K562 (cell line): ENCODE measurements around the gene INTS13. TPM values are rescaled to one million over a fixed set of nuclear protein-coding genes. Genes with fewer than 3 reads are reported as not detected.

Experiments
- ATAC-seq: fragments of 200-7000 bp; cut with Tn5 transposase; 3 replicates; pipeline ENCODE4 v1.9.1; 2020; ENCODE audit warnings: moderate library complexity
- BruUV-seq: library from RNA; stranded (reverse); fragments of 400-500 nt; replicated peaks from 2 replicates; lab custom pipeline; 2021; lab: Mats Ljungman, UMichigan
- CTCF ChIA-PET: fragments of 300-600 bp; formaldehyde crosslinking; extraction: SDS; loops from one replicate; lab custom pipeline; 2021; ENCODE audit warnings: low intra/inter-chr PET ratio; lab: Yijun Ruan, JAX
- POLR2A ChIA-PET: fragments of 300-600, 350-650 bp; sonication (Branson Sonifier 250); formaldehyde crosslinking; extraction: SDS; loops from one replicate; lab custom pipeline; 2021; ENCODE audit warnings: antibody characterized with exemption, inconsistent platforms; lab: Yijun Ruan, JAX
- DNase-seq, 4 experiments: peaks; one replicate each; pipeline versions ENCODE4 v3.0.0 to v3.0.0-alpha.2; 2011 to 2018; ENCODE audit warnings: low spot score in 3 of 4, mixed read lengths in 3 of 4; ENCODE audit errors: extremely low read depth in 1 of 4
- FAIRE-seq: peaks from 2 replicates; lab custom pipeline; 2011; peaks lifted over from hg19 to GRCh38; lab: Jason Lieb, UNC
- H2AFZ ChIP-seq: 2 replicates; pipeline ENCODE4 v1.6.0; 2011; ENCODE audit warnings: low read depth, low read length, control low read depth, inconsistent platforms
- H3K27ac ChIP-seq: fragments of 200-600 bp; 3 replicates; pipeline ENCODE4 v1.8.0; 2011; ENCODE audit warnings: low read depth, mild to moderate bottlenecking, control low read depth, inconsistent platforms, low read length, moderate library complexity, mixed read lengths; ENCODE audit errors: extremely low read depth
- H3K27me3 ChIP-seq, 2 experiments: fragments of 300-600 bp in 1 of 2; 2 replicates in 1 of 2; 3 replicates in 1 of 2; pipeline versions ENCODE4 v1.6.0 to v1.8.0; 2011; ENCODE audit warnings: inconsistent platforms in 2 of 2, low read length in 2 of 2, mild to moderate bottlenecking in 1 of 2, mixed read lengths in 1 of 2, moderate library complexity in 1 of 2; ENCODE audit not compliant: control insufficient read depth in 2 of 2, insufficient read depth in 2 of 2
- H3K36me3 ChIP-seq: fragments of 300-600 bp; 3 replicates; pipeline ENCODE4 v1.8.0; 2011; ENCODE audit warnings: mild to moderate bottlenecking, low read length, inconsistent platforms; ENCODE audit not compliant: control insufficient read depth, insufficient read depth
- H3K4me1 ChIP-seq, 2 experiments: fragments of 200-600 bp in 1 of 2; replicated peaks in 1 of 2; 2 replicates in 1 of 2; 3 replicates in 1 of 2; pipeline versions ENCODE4 v1.5.1 to v1.8.0; 2011; ENCODE audit warnings: inconsistent platforms in 2 of 2, low read length in 2 of 2, mild to moderate bottlenecking in 1 of 2, mixed read lengths in 1 of 2, moderate library complexity in 1 of 2; ENCODE audit not compliant: control insufficient read depth in 2 of 2, insufficient read depth in 2 of 2
- H3K4me2 ChIP-seq: 2 replicates; pipeline ENCODE4 v1.6.1; 2011; ENCODE audit warnings: low read length, control low read depth, inconsistent platforms, mixed read lengths; ENCODE audit not compliant: insufficient read depth
- H3K4me3 ChIP-seq: fragments of 200-600 bp; sonication (generic), shearing (Covaris generic); 2 replicates; pipeline ENCODE4 v1.5.1; 2016; ENCODE audit warnings: control low read depth, inconsistent platforms
- H3K79me2 ChIP-seq: fragments of 200-600 bp; 3 replicates; pipeline ENCODE4 v1.8.0; 2011; ENCODE audit warnings: low read length, inconsistent platforms; ENCODE audit not compliant: control insufficient read depth, insufficient read depth
- H3K9ac ChIP-seq, 2 experiments: 2 replicates each; pipeline versions ENCODE4 v1.6.0 to v1.6.1; 2011; ENCODE audit warnings: low read depth in 2 of 2, low read length in 2 of 2, control low read depth in 1 of 2, inconsistent platforms in 1 of 2, mild to moderate bottlenecking in 1 of 2, mixed read lengths in 1 of 2; ENCODE audit not compliant: insufficient read depth in 1 of 2
- H3K9me1 ChIP-seq: one replicate; pipeline ENCODE4 v1.6.0; 2011; ENCODE audit warnings: inconsistent platforms, mild to moderate bottlenecking, low read length, moderate library complexity; ENCODE audit not compliant: control insufficient read depth, insufficient read depth
- H3K9me3 ChIP-seq: replicated peaks from 2 replicates; pipeline ENCODE4 v1.5.1; 2011; ENCODE audit warnings: low read depth, low read length, inconsistent platforms; ENCODE audit not compliant: control insufficient read depth, insufficient read depth
- H4K20me1 ChIP-seq: replicated peaks from 2 replicates; pipeline ENCODE4 v1.6.1; 2011; ENCODE audit warnings: low read length, inconsistent platforms, mixed read lengths; ENCODE audit not compliant: control insufficient read depth, insufficient read depth
- CHD1 ChIP-seq: fragments of 200-600 bp; sonication (generic); IDR thresholded peaks from one replicate; pipeline ENCODE4 v1.6.1; 2012; ENCODE audit warnings: mild to moderate bottlenecking, moderate library complexity, low read length, inconsistent platforms
- CXXC5 ChIP-seq: fragments of 250-450 bp; sonication (Bioruptor Pico); IDR thresholded peaks from 2 replicates; pipeline ENCODE4 v1.8.0; 2022; ENCODE audit warnings: inconsistent platforms, mild to moderate bottlenecking, moderate library complexity
- DACH1 ChIP-seq: fragments of 450-650 bp; IDR thresholded peaks from 2 replicates; pipeline ENCODE4 v1.6.1; 2018; ENCODE audit not compliant: partially characterized antibody
- HDAC3 ChIP-seq: fragments of 450-650 bp; IDR thresholded peaks from 2 replicates; pipeline ENCODE4 v1.6.1; 2018; ENCODE audit warnings: borderline replicate concordance, mild to moderate bottlenecking, moderate library complexity; ENCODE audit not compliant: partially characterized antibody
- HNRNPLL ChIP-seq: fragments of 200-400 bp; formaldehyde crosslinking; IDR thresholded peaks from 2 replicates; pipeline ENCODE4 v1.6.1; 2017; ENCODE audit warnings: low read length, low read depth, mild to moderate bottlenecking; ENCODE audit not compliant: poor library complexity, severe bottlenecking
- KAT7 ChIP-seq: sonication (generic); formaldehyde crosslinking; IDR thresholded peaks from 2 replicates; pipeline ENCODE4 v1.8.0; 2022; ENCODE audit warnings: missing genetic modification reagents, mild to moderate bottlenecking, borderline replicate concordance
- NFATC3 ChIP-seq: fragments of 450-650 bp; IDR thresholded peaks from 2 replicates; pipeline ENCODE4 v1.6.1; 2017; ENCODE audit warnings: mild to moderate bottlenecking
- NR1H2 ChIP-seq: sonication (generic); formaldehyde crosslinking; IDR thresholded peaks from 2 replicates; pipeline ENCODE4 v1.4.0; 2020; ENCODE audit warnings: mild to moderate bottlenecking, missing genetic modification reagents
- RBBP5 ChIP-seq: fragments of 200-600 bp; sonication (generic); IDR thresholded peaks from 2 replicates; pipeline ENCODE4 v1.6.1; 2012; ENCODE audit warnings: borderline replicate concordance, mild to moderate bottlenecking, low read length, control low read depth, inconsistent platforms; ENCODE audit not compliant: insufficient read depth, poor library complexity, severe bottlenecking
- RBFOX2 ChIP-seq: fragments of 200-400 bp; formaldehyde crosslinking; IDR thresholded peaks from 2 replicates; pipeline ENCODE4 v1.6.1; 2017; ENCODE audit warnings: low read depth, mild to moderate bottlenecking, low read length, moderate library complexity
- SIN3A ChIP-seq, 2 experiments: fragments of 150-350 bp in 1 of 2; IDR thresholded peaks; 2 replicates each; pipeline ENCODE4 v1.6.1; 2011 to 2016; ENCODE audit warnings: borderline replicate concordance in 2 of 2, low read depth in 2 of 2, low read length in 2 of 2, mild to moderate bottlenecking in 2 of 2, moderate library complexity in 2 of 2; ENCODE audit not compliant: control insufficient read depth in 1 of 2
- SOX6 ChIP-seq: fragments of 450-650 bp; IDR thresholded peaks from 2 replicates; pipeline ENCODE4 v1.6.1; 2014; ENCODE audit warnings: mild to moderate bottlenecking
- TCF3 ChIP-seq: sonication (generic); formaldehyde crosslinking; IDR thresholded peaks from 2 replicates; pipeline ENCODE4 v1.4.0; 2020; ENCODE audit warnings: mild to moderate bottlenecking, missing genetic modification reagents
- ZC3H4 ChIP-seq: sonication (generic); formaldehyde crosslinking; IDR thresholded peaks from 2 replicates; pipeline ENCODE4 v1.9.0; 2021; ENCODE audit warnings: missing genetic modification reagents, borderline replicate concordance
- ZNF830 ChIP-seq: fragments of 250-450 bp; sonication (Bioruptor Pico); IDR thresholded peaks from 2 replicates; pipeline ENCODE4 v1.5.0; 2021; ENCODE audit warnings: mild to moderate bottlenecking
- WGBS: fragments of 100-300 bp; shearing (Covaris generic); methylation state at CpG from one replicate; pipeline ENCODE4 v1.1.6; 2016; ENCODE audit warnings: low coverage, mixed read lengths; ENCODE audit not compliant: insufficient coverage; ENCODE audit errors: missing lambda C conversion rate; 5-methylcytosine and 5-hydroxymethylcytosine counted together
- in situ Hi-C: fragments of 300-500 bp; cut with MboI; formaldehyde crosslinking; loops from 4 replicates; pipeline ENCODE4 v1.15.0; 2018; ENCODE audit warnings: inconsistent platforms, mixed read lengths
- intact Hi-C: fragments of 100-400 bp; cut with micrococcal nuclease; formaldehyde crosslinking; loops from 2 replicates; pipeline ENCODE4 v1.14.2; 2022
- polyA plus RNA-seq, 8 experiments: library from polyadenylated mRNA; depleted of rRNA in 4 of 8; stranded (reverse) in 5 of 8; unstranded in 3 of 8; fragments of >200 nt; fragmentation: Nextera tagmentation in 2 of 8; fragmentation: Illumina TruSeq in 1 of 8; extraction: Ambion mirVana in 2 of 8; extraction: Trizol in 1 of 8; gene quantifications; 2 replicates each; pipeline versions ENCODE4 v1.2.1 to v1.2.3, GENCODE V29; 2011 to 2014; ENCODE audit warnings: inconsistent platforms in 1 of 8, missing spikeins in 1 of 8
- total RNA-seq, 7 experiments: library from RNA; depleted of rRNA in 6 of 7; stranded (reverse); fragments of >200 nt in 6 of 7; fragmentation: Illumina TruSeq in 2 of 7; extraction: Trizol in 2 of 7; gene quantifications; 2 replicates each; pipeline versions ENCODE4 v1.2.1 to v1.2.3, GENCODE V29; 2011 to 2021; ENCODE audit warnings: low replicate concordance in 1 of 7
- TF ChIP-seq, protein P1 (sequence below): fragments of 450-650 bp; IDR thresholded peaks from 2 replicates; pipeline ENCODE4 v1.6.1; 2016; ENCODE audit warnings: borderline replicate concordance
- TF ChIP-seq, protein P2 (sequence below): fragments of 250-450 bp; sonication (Bioruptor Pico); IDR thresholded peaks from 2 replicates; pipeline ENCODE4 v1.8.0; 2022; ENCODE audit warnings: inconsistent platforms, mild to moderate bottlenecking, moderate library complexity, borderline replicate concordance

INTS13 gene
- total and polyA plus RNA-seq, 9 of the 15 experiments (the other 6 are each of a cell fraction or from before 2014, with no cell fraction given): 48.3 to 91.8 (median 78.1) TPM

DNA sequence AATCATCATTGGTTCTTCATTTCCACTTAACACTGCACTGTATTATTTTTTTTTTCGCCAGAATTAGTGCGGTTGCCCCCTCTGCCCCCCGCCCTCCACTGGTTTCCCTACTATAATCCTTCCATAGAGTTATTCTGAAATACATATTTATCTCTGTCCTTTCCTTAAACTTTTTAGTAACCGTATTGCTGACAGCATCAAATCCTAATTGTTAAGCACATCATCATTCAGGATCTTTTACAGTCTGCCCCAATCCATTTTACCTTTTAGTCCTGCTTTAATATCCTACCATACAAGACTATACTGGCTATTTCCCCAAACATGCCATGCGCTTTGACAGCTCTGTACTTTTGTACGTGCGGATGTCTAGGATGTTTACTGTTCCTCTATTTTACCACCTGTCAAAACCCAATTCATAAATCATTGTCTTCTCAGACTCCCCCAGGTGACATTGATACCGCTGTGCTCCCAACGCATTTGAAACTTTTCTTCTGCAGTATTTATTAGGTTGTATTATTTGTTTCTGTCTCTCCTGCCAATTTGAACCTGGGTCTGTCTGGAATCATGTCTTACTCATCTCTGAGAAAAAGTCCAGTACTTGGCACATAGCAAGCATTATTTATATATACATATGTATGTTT, 1.5 kb upstream of the INTS13 start (continued):
- no peak for TF ChIP-seq RBFOX2
- no peak for TF ChIP-seq SOX6
- no peak for TF ChIP-seq ZC3H4
- TF ChIP-seq NFATC3: no peak

DNA sequence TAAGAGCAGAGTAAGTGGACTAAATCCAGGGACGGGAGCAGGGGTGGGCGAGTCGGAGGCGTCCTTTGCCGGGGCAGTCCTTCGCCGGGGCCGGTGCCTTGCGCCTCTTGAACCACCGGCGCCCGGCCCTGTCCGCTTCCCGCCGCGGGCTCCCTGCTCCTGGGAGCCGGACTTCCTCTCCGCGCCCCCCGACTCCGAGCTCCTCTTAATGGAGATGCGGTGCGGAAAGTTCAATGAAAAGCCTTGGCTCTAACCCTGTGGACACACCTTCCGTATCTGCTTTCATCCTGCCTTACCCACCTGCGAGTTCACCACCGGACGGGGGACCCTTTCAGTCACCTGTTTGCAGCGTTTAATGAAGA, 901 bp upstream of the INTS13 start:
- WGBS: under 1% methylated on average over 27 of the region's 28 CpGs
- Histone ChIP-seq H3K4me2 (peak overlapping the region; percentile 98), H4K20me1 (0 out of 2 replicates have a peak, but pooled peaks cover 5% of the 10 kb centered on the region), H3K4me3 (peak overlapping the region; percentile 84), H3K4me1 (peaks cover 0 to 22% of the 10 kb centered on the region in 2 experiments; a peak in 3 of 5 replicates), H3K9me3 (no peaks in the 10 kb centered on the region), H3K27me3 (no peaks in the 10 kb centered on the region), H3K27ac (peak overlapping the region; percentile 95), H3K9me1 (no peaks in the 10 kb centered on the region), H2AFZ (peak overlapping the region; percentile 94), H3K79me2 (peaks cover 96% of the 10 kb centered on the region), H3K9ac (peak overlapping the region; percentile 94 to 95), H3K36me3 (peaks cover 17% of the 10 kb centered on the region; the same call in 2 of the 3 replicates)
- BruUV-seq: no TSS peak
- ATAC-seq: peak; percentile 44
- peak in 1 of 4 experiments; percentile 27 for DNase-seq
- POLR2A ChIA-PET: interaction anchor here (0.8 kb wide), 1 partner anchor 21 kb away, joined by 3 read pairs; no protein-coding TSS in a partner anchor
- no peak for FAIRE-seq
- in situ Hi-C loops: loop anchor here (5.0 kb wide), 1 partner anchor 74 kb away; the partner anchor contains the start of gene TM7SF3
- CTCF ChIA-PET: no interaction called here
- intact Hi-C loops: no loop called here
- TF ChIP-seq HNRNPLL: peak; percentile 30
- 0 out of 2 replicates have a peak, but pooled peaks have one; percentile 74 for TF ChIP-seq ZNF830 (CRISPR knock-in tag)
- TF ChIP-seq DACH1: no peak
- peak; percentile 88 for TF ChIP-seq RBBP5
- TF ChIP-seq CXXC5 (CRISPR knock-in tag): 0 out of 2 replicates have a peak, but pooled peaks have one; percentile 7
- TF ChIP-seq TCF3: no peak
- peak; percentile 66 for TF ChIP-seq CHD1
- TF ChIP-seq, protein P1, sequence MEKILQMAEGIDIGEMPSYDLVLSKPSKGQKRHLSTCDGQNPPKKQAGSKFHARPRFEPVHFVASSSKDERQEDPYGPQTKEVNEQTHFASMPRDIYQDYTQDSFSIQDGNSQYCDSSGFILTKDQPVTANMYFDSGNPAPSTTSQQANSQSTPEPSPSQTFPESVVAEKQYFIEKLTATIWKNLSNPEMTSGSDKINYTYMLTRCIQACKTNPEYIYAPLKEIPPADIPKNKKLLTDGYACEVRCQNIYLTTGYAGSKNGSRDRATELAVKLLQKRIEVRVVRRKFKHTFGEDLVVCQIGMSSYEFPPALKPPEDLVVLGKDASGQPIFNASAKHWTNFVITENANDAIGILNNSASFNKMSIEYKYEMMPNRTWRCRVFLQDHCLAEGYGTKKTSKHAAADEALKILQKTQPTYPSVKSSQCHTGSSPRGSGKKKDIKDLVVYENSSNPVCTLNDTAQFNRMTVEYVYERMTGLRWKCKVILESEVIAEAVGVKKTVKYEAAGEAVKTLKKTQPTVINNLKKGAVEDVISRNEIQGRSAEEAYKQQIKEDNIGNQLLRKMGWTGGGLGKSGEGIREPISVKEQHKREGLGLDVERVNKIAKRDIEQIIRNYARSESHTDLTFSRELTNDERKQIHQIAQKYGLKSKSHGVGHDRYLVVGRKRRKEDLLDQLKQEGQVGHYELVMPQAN: no peak; the same call in 1 of the 2 replicates
- no peak for TF ChIP-seq HDAC3
- TF ChIP-seq KAT7 (CRISPR knock-in tag): peak; percentile 40; the same call in 1 of the 2 replicates
- TF ChIP-seq NR1H2 (CRISPR knock-in tag): 0 out of 2 replicates have a peak, but pooled peaks have one; percentile 56
- 0 out of 4 replicates have a peak, but pooled peaks of 1 of the 2 experiments have one; percentile 3 for TF ChIP-seq SIN3A (IDR thresholded peaks at IDR 0.05; ENCODE audit: borderline replicate concordance in 2 of 2, control insufficient read depth in 1 of 2, low read depth in 2 of 2, low read length in 2 of 2)
- TF ChIP-seq, protein P2, sequence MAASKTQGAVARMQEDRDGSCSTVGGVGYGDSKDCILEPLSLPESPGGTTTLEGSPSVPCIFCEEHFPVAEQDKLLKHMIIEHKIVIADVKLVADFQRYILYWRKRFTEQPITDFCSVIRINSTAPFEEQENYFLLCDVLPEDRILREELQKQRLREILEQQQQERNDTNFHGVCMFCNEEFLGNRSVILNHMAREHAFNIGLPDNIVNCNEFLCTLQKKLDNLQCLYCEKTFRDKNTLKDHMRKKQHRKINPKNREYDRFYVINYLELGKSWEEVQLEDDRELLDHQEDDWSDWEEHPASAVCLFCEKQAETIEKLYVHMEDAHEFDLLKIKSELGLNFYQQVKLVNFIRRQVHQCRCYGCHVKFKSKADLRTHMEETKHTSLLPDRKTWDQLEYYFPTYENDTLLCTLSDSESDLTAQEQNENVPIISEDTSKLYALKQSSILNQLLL (CRISPR knock-in tag): no peak
- peak; percentile 49 for TF ChIP-seq RBFOX2
